ENCODE measurements around the gene KLK8.

GRCh38 chr19:51010066-51010795 lies 8.8 kb upstream of the KLK8 start:
- TF ChIP-seq GATA2 (IDR thresholded peaks at IDR 0.05; ENCODE audit: low read depth, low read length) (no peak), GATA3 (IDR thresholded peaks at IDR 0.05; ENCODE audit: low read depth, low read length) (no peak)

All from SH-SY5Y (cell line).